Limb (tissue), 2 donors: ENCODE results near the gene HSD3B2.

ENCODE experiments used
- DNase-seq, 2 donors: peaks; one replicate each; pipeline ENCODE4 v3.0.0-alpha.2; 2016; ENCODE audit errors: extremely low spot score in 2 of 2

Gene HSD3B2

DNA sequence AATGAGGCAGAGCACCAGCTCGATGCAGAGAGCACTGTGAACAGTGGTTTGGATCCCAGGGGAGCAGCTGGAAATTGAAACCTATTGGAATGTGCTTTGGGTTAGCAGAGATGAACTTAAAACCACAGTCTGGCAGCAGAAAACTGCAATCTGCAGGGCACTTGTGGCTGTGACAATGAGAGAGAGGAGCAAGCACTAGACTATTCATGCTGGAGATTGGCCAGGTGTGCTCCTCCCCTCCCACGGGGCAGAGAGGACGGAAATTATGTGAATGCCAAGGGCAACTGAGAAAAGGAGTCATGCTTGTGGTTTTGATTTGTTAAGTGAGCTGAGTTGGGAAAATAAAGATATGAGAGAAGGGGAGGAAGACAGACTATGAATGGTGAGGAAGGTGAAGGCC lies 38.1 kb downstream of the HSD3B2 start:
- peak in 1 of 2 donors; percentile 17 for DNase-seq

GRCh38 chr1:119462964-119463363 lies 48.0 kb downstream of the HSD3B2 start:
- DNase-seq: no peak

DNA sequence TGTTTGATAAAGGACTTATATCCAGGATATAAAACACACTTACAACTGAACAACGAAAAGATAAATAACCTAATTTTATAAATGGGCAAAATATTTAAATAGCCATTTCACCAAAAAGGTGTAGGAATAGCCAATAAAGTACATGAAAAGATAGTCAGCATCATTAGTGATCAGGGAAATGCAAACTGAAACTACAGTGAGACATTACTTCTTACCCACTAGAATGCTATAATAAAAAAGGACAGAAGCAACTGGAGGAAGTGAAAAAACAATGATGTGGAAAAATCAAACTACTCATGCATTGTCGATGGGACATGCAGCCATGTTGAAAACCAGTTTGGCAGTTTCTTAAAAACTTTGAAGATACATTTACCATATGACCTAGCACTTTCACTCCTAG lies 48.6 kb downstream of the HSD3B2 start:
- DNase-seq: no peak

GRCh38 chr1:119466445-119466844 lies 51.5 kb downstream of the HSD3B2 start:
- no peak for DNase-seq

- DNase-seq: no peak
Observed at GRCh38 chr1:119467219-119467618, 52.3 kb downstream of the HSD3B2 start.

- DNase-seq: no peak
Observed at GRCh38 chr1:119467857-119468668, 53.1 kb downstream of the HSD3B2 start.

GRCh38 chr1:119469741-119470140 lies 54.8 kb downstream of the HSD3B2 start:
- DNase-seq: no peak

DNA sequence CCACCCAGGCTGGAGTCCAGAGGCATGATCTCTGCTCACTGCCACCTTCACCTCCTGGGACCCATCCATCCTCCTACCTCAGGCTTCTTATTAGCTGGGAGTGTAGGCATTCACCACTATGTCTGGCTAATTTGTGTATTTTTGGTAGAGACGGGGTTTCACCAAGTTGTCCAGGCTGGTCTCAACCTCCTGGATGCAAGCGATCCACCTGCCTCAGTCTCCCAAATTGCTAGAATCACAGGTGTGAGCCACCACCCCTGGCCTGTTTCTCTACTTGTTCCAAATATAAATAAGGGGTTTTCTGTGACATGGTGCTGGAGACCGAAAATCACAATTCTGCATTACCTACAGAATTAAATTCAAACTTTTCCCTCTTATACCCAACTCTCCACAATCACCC lies 55.4 kb downstream of the HSD3B2 start:
- DNase-seq: no peak

- DNase-seq: no peak
Observed at GRCh38 chr1:119470958-119471357, 56.0 kb downstream of the HSD3B2 start.

DNA sequence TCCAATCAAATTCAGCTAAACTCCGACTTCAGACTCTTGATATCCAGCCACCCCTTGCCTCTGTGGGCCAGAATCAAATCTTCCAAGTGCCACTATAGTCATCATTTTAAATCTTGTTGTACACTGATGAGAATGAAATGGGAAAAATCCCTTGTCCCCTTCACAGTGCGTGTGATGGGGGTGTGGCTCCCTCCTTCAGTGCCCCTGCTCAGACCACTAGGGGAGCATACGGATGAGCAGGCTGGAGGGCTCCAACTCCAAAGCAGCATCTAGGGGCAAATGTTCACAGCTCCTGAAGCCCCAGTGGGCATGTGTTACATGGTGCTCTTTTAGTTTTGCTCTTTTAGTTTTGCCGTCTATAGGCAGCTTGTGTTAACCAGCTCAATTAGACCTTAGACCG lies 56.6 kb downstream of the HSD3B2 start:
- no peak for DNase-seq

DNA sequence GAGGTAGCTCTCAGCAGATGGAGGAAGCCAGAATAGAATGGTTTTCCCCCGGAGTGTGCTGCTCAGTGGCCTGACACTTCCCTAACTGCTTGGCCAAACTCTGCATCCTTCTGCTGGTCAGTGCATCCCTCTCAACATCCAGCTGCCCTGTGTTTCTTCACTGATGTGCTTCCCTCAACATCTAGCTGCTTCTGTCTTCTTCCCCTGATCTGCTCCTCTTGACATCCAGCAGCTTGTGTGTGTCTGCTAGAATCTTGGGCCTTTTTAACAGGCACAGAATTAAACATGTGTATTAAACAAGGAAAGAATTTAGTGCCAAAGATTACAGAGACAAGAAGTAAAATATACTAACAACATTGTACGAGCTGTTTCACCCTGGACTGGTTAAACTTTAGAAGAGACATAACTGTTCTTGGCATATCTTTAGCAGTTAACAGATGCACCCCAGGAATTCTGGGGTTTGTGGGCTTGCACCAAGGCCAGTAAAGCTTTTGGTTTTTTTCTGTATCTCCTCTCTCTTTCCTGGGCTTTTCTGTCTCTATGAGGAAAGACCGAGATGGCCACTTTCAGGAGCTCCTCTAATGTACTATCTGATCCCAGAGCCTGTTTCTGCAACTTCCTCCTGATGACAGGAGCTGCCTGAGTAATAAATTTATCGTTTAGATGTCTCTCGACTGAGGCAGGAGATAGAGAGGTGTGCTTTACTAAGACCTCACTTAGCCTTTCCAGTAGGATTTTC lies 57.3 kb downstream of the HSD3B2 start:
- DNase-seq: no peak
